Lower leg skin (tissue), 4 donors: ENCODE measurements around the gene PKDCC. TPM values are rescaled to one million over a fixed set of nuclear protein-coding genes. Genes with fewer than 3 reads are reported as not detected.
"Not testable (repeated sequence)": the region's sequence is repeated elsewhere in the genome, so short reads cannot be mapped to it uniquely, and the experiment has no call there.

Experiments used
- DNase-seq, 2 donors: peaks; one replicate each; pipeline ENCODE4 v3.0.0-alpha.2; 2019; ENCODE audit warnings: low spot score in 2 of 2
- H3K4me3 ChIP-seq: fragments of 200-600 bp; sonication (generic); 2 replicates; pipeline ENCODE4 v1.5.1; 2017; ENCODE audit warnings: mild to moderate bottlenecking, low read depth; ENCODE audit not compliant: poor library complexity, severe bottlenecking
- POLR2A ChIP-seq, 2 donors: fragments of 450-650 bp; IDR thresholded peaks; one replicate each; pipeline ENCODE4 v1.6.1; 2016 to 2017; ENCODE audit warnings: antibody characterized with exemption in 2 of 2, mild to moderate bottlenecking in 1 of 2, moderate library complexity in 1 of 2
- WGBS, 2 donors: methylation state at CpG; one replicate each; pipeline ENCODE4 v1.1.5; 2018; 5-methylcytosine and 5-hydroxymethylcytosine counted together
- intact Hi-C: fragments of 100-400 bp; cut with DNase I; formaldehyde crosslinking; loops from one replicate; pipeline ENCODE4 v1.15.0; 2023; ENCODE audit warnings: low total_unique reads
- total RNA-seq, 4 donors: library from RNA; depleted of rRNA; stranded (reverse); fragments of >200 nt; gene quantifications; one replicate each; pipeline ENCODE4 v1.1.0, GENCODE V29; 2016
- TF ChIP-seq, protein P1 (sequence below), 3 donors: fragments of 450-650 bp; IDR thresholded peaks; one replicate each; pipeline ENCODE4 v1.5.1; 2016; ENCODE audit warnings: antibody characterized with exemption in 3 of 3, mild to moderate bottlenecking in 3 of 3, moderate library complexity in 2 of 3

The PKDCC gene
- total RNA-seq, 4 donors from 2014 or later: 4.0 to 13.3 (median 6.2) TPM

DNA sequence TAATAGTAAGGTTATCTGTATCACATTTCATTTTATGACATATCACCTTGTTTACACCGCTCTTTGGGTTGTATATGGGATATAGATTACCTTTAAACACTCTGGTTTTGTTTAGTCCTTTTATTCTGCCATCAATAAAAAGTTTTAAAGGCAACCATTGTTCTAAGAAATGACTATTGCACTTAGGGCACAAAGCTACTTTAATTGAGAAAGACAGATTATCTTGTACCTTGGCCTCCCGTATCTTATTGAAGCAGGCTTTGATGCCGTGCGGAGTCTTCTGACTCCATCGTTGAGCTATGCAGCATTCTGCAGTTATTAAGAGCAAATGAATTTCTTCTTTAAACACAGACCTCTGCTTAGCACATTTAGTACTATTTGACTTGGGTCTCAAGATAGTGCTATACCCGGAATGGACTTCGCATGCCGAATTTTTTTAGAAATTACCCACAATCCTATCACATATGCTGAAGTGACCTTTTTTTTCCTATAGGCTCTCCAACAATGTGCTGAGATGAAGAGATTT, 16.7 kb downstream of the PKDCC start:
- WGBS, 2 donors: 65 to 71% methylated on average over 8 of the region's 8 CpGs
- DNase-seq: no peak
- H3K4me3 ChIP-seq: no peak overlapping the region
- intact Hi-C loops: no loop called here
- TF ChIP-seq, protein P1, sequence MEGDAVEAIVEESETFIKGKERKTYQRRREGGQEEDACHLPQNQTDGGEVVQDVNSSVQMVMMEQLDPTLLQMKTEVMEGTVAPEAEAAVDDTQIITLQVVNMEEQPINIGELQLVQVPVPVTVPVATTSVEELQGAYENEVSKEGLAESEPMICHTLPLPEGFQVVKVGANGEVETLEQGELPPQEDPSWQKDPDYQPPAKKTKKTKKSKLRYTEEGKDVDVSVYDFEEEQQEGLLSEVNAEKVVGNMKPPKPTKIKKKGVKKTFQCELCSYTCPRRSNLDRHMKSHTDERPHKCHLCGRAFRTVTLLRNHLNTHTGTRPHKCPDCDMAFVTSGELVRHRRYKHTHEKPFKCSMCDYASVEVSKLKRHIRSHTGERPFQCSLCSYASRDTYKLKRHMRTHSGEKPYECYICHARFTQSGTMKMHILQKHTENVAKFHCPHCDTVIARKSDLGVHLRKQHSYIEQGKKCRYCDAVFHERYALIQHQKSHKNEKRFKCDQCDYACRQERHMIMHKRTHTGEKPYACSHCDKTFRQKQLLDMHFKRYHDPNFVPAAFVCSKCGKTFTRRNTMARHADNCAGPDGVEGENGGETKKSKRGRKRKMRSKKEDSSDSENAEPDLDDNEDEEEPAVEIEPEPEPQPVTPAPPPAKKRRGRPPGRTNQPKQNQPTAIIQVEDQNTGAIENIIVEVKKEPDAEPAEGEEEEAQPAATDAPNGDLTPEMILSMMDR (IDR thresholded peaks at IDR 0.05): no peak
- no peak for TF ChIP-seq POLR2A (IDR thresholded peaks at IDR 0.05)

DNA sequence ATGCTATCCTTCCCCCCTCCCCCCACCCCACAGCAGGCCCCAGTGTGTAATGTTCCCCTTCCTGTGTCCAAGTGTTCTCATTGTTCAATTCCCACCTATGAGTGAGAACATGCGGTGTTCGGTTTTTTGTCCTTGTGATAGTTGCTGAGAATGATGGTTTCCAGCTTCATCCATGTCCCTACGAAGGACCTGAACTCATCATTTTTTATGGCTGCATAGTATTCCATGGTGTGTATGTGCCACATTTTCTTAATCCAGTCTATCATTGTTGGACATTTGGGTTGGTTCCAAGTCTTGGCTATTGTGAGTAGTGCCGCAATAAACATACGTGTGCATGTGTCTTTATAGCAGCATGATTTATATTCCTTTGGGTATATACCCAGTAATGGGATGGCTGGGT, 17.9 kb downstream of the PKDCC start:
- DNase-seq, intact Hi-C loops, H3K4me3 ChIP-seq: not testable (repeated sequence)
- WGBS, 2 donors: 94 to 97% methylated on average over 5 of the region's 5 CpGs

DNA sequence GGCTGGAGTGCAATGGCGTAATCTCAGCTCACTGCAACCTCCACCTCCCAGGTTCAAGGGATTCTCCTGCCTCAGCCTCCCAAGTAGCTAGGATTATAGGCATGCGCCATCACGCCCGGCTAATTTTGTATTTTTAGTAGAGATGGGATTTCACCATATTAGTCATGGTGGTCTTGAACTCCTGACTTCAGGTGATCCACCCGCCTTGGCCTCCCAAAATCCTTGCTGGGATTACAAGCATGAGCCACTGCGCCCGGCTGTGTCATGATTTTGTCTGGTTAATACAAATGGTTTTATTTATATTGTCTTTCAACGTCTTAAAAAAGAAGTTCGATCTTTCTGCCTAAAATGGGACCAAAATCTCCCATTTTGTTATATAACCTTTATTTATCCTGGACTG, 19.2 kb downstream of the PKDCC start:
- DNase-seq, intact Hi-C loops, H3K4me3 ChIP-seq: not testable (repeated sequence)
- WGBS, 2 donors: 96 to 98% methylated on average over 9 of the region's 9 CpGs

DNA sequence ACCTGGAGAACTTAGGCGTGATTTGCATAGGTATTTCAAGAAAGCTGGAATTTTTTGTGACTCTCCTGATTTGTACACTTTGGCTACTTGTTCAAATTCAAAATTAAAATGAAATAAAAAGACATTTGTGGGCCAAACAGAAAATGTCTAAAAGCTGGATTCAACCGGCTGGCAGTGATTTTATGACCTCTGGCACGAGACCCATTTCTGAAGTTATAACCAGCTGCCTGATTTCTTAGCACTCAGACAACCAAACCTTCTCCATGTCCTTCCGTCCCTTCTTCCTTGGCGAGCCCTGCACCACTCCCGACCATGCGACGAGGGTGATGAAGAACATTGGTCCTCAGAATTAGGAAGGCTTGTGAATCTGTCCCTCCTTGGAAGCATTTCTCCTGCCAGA, 19.7 kb downstream of the PKDCC start:
- no peak for TF ChIP-seq POLR2A (IDR thresholded peaks at IDR 0.05)
- TF ChIP-seq, protein P1 (IDR thresholded peaks at IDR 0.05): no peak
- H3K4me3 ChIP-seq: no peak overlapping the region
- DNase-seq: no peak
- 72 to 77% methylated on average over 8 of the region's 8 CpGs for WGBS, 2 donors
- intact Hi-C loops: no loop called here

DNA sequence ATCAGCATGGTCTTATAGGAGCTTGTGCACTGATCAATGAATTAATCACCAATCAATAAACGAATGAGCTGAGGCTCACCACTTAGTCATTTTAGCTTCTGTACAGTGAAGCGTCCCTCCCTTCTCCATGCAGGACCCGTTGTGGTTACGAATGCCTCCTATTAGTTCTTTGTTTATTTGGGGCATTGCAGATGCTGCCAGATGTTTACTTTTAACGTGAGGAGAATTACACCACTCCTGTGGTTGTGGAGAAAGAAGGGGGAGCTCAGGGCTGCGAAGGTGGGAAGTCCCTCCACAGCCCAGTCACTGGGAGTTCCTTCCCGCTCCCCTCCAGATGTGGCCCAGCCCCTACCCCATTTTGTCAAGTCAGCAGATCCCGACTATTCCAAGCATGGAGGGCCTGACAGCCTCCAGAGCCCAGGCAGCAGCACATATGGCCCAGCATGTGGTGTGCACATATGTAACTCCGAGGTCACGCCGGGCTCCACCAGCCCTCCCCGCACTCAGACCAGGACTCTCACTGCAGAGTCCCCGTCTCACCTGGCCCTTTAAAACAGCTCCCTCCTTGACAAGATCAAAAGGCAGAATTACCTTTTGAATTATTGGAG, 20.9 kb downstream of the PKDCC start:
- TF ChIP-seq, protein P1 (IDR thresholded peaks at IDR 0.05): no peak
- no peak for TF ChIP-seq POLR2A (IDR thresholded peaks at IDR 0.05)
- 77 to 82% methylated on average over 13 of the region's 13 CpGs for WGBS, 2 donors
- intact Hi-C loops: no loop called here
- H3K4me3 ChIP-seq: no peak overlapping the region
- DNase-seq: no peak

DNA sequence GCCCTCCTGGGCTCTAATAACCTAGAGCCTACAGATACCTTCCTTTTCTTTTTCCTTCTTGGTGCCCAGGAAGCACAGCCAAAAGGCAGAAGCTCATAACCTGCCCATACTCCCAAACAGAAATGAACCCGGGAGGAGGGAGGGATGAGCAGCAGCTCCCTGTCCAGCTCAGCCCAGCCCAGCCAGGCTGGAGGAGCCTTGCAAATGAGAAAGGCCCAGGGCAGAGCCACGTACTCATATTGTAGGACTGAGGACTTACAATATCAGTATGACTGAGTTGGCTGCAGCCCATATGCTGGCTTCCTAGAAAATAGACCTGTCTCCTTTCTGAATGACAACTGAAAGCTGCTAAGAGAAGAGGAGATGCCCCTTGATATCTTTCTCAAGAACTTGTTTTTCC, 21.7 kb downstream of the PKDCC start:
- H3K4me3 ChIP-seq: no peak overlapping the region
- intact Hi-C loops: no loop called here
- no peak for DNase-seq
- 84 to 87% methylated on average over 2 of the region's 2 CpGs for whole genome bisulfite sequencing, 2 donors
- TF ChIP-seq, protein P1 (IDR thresholded peaks at IDR 0.05): no peak
- no peak for TF ChIP-seq POLR2A (IDR thresholded peaks at IDR 0.05)

DNA sequence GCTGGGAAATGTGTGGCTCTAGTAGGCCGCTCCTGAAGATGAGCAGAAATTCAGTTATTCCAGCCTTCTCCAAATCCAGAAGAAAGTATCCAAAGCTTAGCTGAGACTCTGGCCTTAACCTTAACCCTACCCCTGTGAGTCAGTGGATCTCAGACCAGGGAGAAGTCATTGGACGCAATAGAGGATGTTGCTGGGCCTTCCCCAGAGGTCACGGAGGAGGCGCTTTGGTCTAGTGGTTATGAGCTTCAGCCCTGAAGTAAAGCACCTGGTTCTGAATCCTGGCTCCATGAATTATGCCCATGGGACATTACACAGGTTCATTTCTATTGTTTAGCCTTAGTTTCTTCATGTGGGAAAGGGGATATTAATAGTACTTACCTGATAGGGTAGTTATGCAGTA, 24.0 kb downstream of the PKDCC start:
- WGBS, 2 donors: 87 to 92% methylated on average over 4 of the region's 4 CpGs
- no peak for DNase-seq
- intact Hi-C loops: no loop called here
- no peak for TF ChIP-seq POLR2A (IDR thresholded peaks at IDR 0.05)
- TF ChIP-seq, protein P1 (IDR thresholded peaks at IDR 0.05): no peak
- H3K4me3 ChIP-seq: no peak overlapping the region
